Keratinocyte (primary cell): Measurements from ENCODE around the gene MX2. TPM values are rescaled to one million over a fixed set of nuclear protein-coding genes. Genes with fewer than 3 reads are reported as not detected.

Experiments
- DNase-seq: peaks from one replicate; pipeline ENCODE4 v3.0.0-alpha.2; 2011; ENCODE audit warnings: low read depth, missing footprints, low spot score
- FAIRE-seq: peaks from 2 replicates; lab custom pipeline; 2011; peaks lifted over from hg19 to GRCh38; lab: Jason Lieb, UNC
- H2AFZ ChIP-seq: 2 replicates; pipeline ENCODE4 v1.6.0; 2012; ENCODE audit warnings: low read length, control low read depth, inconsistent platforms; ENCODE audit not compliant: control insufficient read depth
- H3K27ac ChIP-seq: 2 replicates; pipeline ENCODE4 v1.5.1; 2011; ENCODE audit warnings: low read length; ENCODE audit not compliant: control insufficient read depth, insufficient read depth
- H3K27me3 ChIP-seq: 3 replicates; pipeline ENCODE4 v1.6.0; 2011; ENCODE audit warnings: low read length; ENCODE audit not compliant: control insufficient read depth, insufficient read depth; ENCODE audit errors: extremely low read depth
- H3K36me3 ChIP-seq, 2 experiments: 2 replicates in 1 of 2; 3 replicates in 1 of 2; pipeline ENCODE4 v1.5.1; 2011; ENCODE audit warnings: low read length in 2 of 2, mild to moderate bottlenecking in 1 of 2; ENCODE audit not compliant: control insufficient read depth in 2 of 2, insufficient read depth in 2 of 2; ENCODE audit errors: extremely low read depth in 1 of 2
- H3K4me1 ChIP-seq: 3 replicates; pipeline ENCODE4 v1.5.1; 2011; ENCODE audit warnings: low read length; ENCODE audit not compliant: control insufficient read depth, insufficient read depth; ENCODE audit errors: extremely low read depth
- H3K4me2 ChIP-seq: 3 replicates; pipeline ENCODE4 v1.6.0; 2011; ENCODE audit warnings: low read depth, low read length; ENCODE audit not compliant: control insufficient read depth, insufficient read depth; ENCODE audit errors: extremely low read depth
- H3K4me3 ChIP-seq, 3 experiments: fragments of 200-600 bp in 1 of 3; sonication (generic) in 1 of 3; 2 replicates in 2 of 3; 3 replicates in 1 of 3; pipeline ENCODE4 v1.5.1; 2011 to 2016; ENCODE audit warnings: low read length in 3 of 3, mild to moderate bottlenecking in 3 of 3, control low read depth in 2 of 3, inconsistent platforms in 1 of 3, low read depth in 1 of 3, mixed read lengths in 1 of 3, mixed run types in 1 of 3, moderate library complexity in 1 of 3; ENCODE audit not compliant: control insufficient read depth in 2 of 3, insufficient read depth in 2 of 3; ENCODE audit errors: extremely low read depth in 1 of 3
- H3K79me2 ChIP-seq: 2 replicates; pipeline ENCODE4 v1.6.0; 2012; ENCODE audit warnings: low read length; ENCODE audit not compliant: control insufficient read depth, insufficient read depth
- H3K9ac ChIP-seq: 3 replicates; pipeline ENCODE4 v1.6.0; 2011; ENCODE audit warnings: low read length; ENCODE audit not compliant: control insufficient read depth, insufficient read depth; ENCODE audit errors: extremely low read depth
- H3K9me1 ChIP-seq: 3 replicates; pipeline ENCODE4 v1.6.0; 2011; ENCODE audit warnings: low read length; ENCODE audit not compliant: control insufficient read depth, insufficient read depth; ENCODE audit errors: extremely low read depth
- H3K9me3 ChIP-seq: 2 replicates; pipeline ENCODE4 v1.5.1; 2012; ENCODE audit warnings: low read depth, low read length; ENCODE audit not compliant: control insufficient read depth
- H4K20me1 ChIP-seq: 3 replicates; pipeline ENCODE4 v1.6.0; 2011; ENCODE audit warnings: low read length; ENCODE audit not compliant: control insufficient read depth, insufficient read depth; ENCODE audit errors: extremely low read depth
- CTCF ChIP-seq, 3 experiments: IDR thresholded peaks in 1 of 3; conservative IDR thresholded peaks in 1 of 3; optimal IDR thresholded peaks in 1 of 3; 2 replicates in 2 of 3; 3 replicates in 1 of 3; pipeline versions ENCODE3 to v1.5.1; 2011; ENCODE audit warnings: low read length in 3 of 3, mild to moderate bottlenecking in 3 of 3, moderate library complexity in 2 of 3, control low read depth in 1 of 3, inconsistent platforms in 1 of 3; ENCODE audit not compliant: insufficient read depth in 2 of 3; ENCODE audit errors: extremely low read depth in 1 of 3
- EZH2 ChIP-seq: IDR thresholded peaks from one replicate; pipeline ENCODE4 v1.6.1; 2012; ENCODE audit warnings: inconsistent platforms, mild to moderate bottlenecking, low read length, moderate library complexity
- dilution Hi-C: fragments of 300-500 bp; cut with MboI; formaldehyde crosslinking; loops from one replicate; pipeline ENCODE4 v1.7.0; 2020; ENCODE audit warnings: low sequenced_read_pairs; ENCODE audit not compliant: extremely low pct_ligation_motif_present
- polyA plus RNA-seq, 5 experiments: library from polyadenylated mRNA; depleted of rRNA in 3 of 5; stranded (reverse) in 3 of 5; stranded (forward) in 1 of 5; unstranded in 1 of 5; fragments of >200 nt; gene quantifications; 1 replicate in 1 of 5; 2 replicates in 3 of 5; 3 replicates in 1 of 5; pipeline versions ENCODE4 v1.2.1 to v1.2.3, GENCODE V29; 2011 to 2012; ENCODE audit warnings: missing spikeins in 2 of 5, low read depth in 1 of 5, low replicate concordance in 1 of 5

MX2 gene
- polyA plus RNA-seq, 1 donor (not counting 4 experiments of a cell fraction or from before 2014, with no cell fraction given) = 7.1 TPM

DNA sequence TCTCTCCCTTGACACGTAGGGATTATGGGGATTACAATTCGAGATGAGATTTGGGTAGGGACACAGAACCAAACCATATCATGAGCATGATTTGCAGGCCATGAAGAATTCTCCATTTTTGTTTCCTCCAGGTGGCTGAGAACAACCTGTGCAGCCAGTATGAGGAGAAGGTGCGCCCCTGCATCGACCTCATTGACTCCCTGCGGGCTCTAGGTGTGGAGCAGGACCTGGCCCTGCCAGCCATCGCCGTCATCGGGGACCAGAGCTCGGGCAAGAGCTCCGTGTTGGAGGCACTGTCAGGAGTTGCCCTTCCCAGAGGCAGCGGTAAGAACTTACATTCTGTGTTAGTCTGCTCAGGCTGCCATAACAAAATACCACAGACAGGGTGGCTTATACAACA is 73.9 kb downstream of the MX2 start:
- Histone ChIP-seq H3K4me2 (no peak overlapping the region), H3K36me3 (peaks cover 19 to 61% of the 10 kb centered on the region in 2 experiments), H3K4me1 (no peaks in the 10 kb centered on the region), H2AFZ (no peak overlapping the region), H3K27me3 (no peaks in the 10 kb centered on the region), H3K9me1 (no peaks in the 10 kb centered on the region), H3K9ac (no peak overlapping the region), H3K27ac (no peak overlapping the region), H3K9me3 (no peaks in the 10 kb centered on the region), H4K20me1 (no peaks in the 10 kb centered on the region), H3K79me2 (no peaks in the 10 kb centered on the region), H3K4me3 (no peak overlapping the region)
- FAIRE-seq = no peak
- no peak for DNase-seq
- TF ChIP-seq EZH2 = no peak
- no peak for TF ChIP-seq CTCF (optimal IDR thresholded peaks at IDR 0.05 in 1 of 3, IDR thresholded peaks at IDR 0.05 in 1 of 3, conservative IDR thresholded peaks at IDR 0.05 in 1 of 3; ENCODE audit: extremely low read depth in 1 of 3, insufficient read depth in 2 of 3, low read length in 3 of 3)
- dilution Hi-C loops = no loop called here

DNA sequence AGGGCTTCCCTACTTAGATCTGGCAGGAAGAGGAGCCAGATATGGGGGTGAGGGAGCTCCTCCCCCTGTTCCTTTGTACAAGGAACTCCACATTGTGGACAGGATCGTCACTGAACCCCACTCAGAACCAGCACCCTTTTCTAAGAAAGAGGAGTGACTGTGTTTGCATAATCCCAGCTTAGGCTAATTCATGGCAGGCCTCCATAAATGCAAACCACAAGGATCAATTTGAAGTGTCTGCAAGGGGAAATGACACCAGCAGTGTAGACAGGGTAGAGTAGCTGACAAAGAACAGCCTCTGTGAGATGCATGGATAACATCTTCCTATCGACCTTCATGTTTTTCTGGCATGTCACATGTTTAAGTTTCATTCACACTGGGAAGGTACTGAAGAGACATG is 75.9 kb downstream of the MX2 start:
- Histone ChIP-seq H3K79me2 (no peaks in the 10 kb centered on the region), H3K9me3 (no peaks in the 10 kb centered on the region), H3K27me3 (no peaks in the 10 kb centered on the region), H3K36me3 (peaks cover 15 to 59% of the 10 kb centered on the region in 2 experiments), H3K4me2 (no peak overlapping the region), H4K20me1 (no peaks in the 10 kb centered on the region), H2AFZ (no peak overlapping the region), H3K27ac (no peak overlapping the region), H3K9me1 (no peaks in the 10 kb centered on the region), H3K4me3 (no peak overlapping the region), H3K4me1 (no peaks in the 10 kb centered on the region), H3K9ac (no peak overlapping the region)
- dilution Hi-C loops = no loop called here
- FAIRE-seq (no peak), DNase-seq (no peak)
- TF ChIP-seq CTCF (optimal IDR thresholded peaks at IDR 0.05 in 1 of 3, IDR thresholded peaks at IDR 0.05 in 1 of 3, conservative IDR thresholded peaks at IDR 0.05 in 1 of 3; ENCODE audit: extremely low read depth in 1 of 3, insufficient read depth in 2 of 3, low read length in 3 of 3) = no peak
- TF ChIP-seq EZH2 = no peak
